DND-41 (cell line): ENCODE results near the gene PAPPA2.

Experiments
- ATAC-seq: fragments of 200-7000 bp; cut with Tn5 transposase; 3 replicates; pipeline ENCODE4 v1.9.1; 2021; ENCODE audit warnings: low read depth; ENCODE audit not compliant: insufficient read depth
- DNase-seq: peaks from one replicate; pipeline ENCODE4 v3.0.0-alpha.2; 2020
- H2AFZ ChIP-seq: 2 replicates; pipeline ENCODE4 v1.6.0; 2012; ENCODE audit warnings: low read depth, low read length
- H3K27ac ChIP-seq: 2 replicates; pipeline ENCODE4 v1.5.1; 2012; ENCODE audit warnings: low read length, inconsistent platforms
- H3K27me3 ChIP-seq: fragments of 200-600 bp; sonication (generic); 2 replicates; pipeline ENCODE4 v1.6.0; 2012; ENCODE audit warnings: low read length, mild to moderate bottlenecking, inconsistent platforms; ENCODE audit not compliant: insufficient read depth, poor library complexity
- H3K36me3 ChIP-seq: 2 replicates; pipeline ENCODE4 v1.5.1; 2012; ENCODE audit warnings: low read length, inconsistent platforms; ENCODE audit not compliant: insufficient read depth
- H3K4me1 ChIP-seq: 2 replicates; pipeline ENCODE4 v1.5.1; 2012; ENCODE audit warnings: mild to moderate bottlenecking, low read length; ENCODE audit not compliant: insufficient read depth
- H3K4me2 ChIP-seq: 2 replicates; pipeline ENCODE4 v1.6.0; 2012; ENCODE audit warnings: mild to moderate bottlenecking, moderate library complexity, low read length, inconsistent platforms; ENCODE audit not compliant: insufficient read depth
- H3K4me3 ChIP-seq, 2 experiments: fragments of 200-600 bp in 1 of 2; shearing (Covaris generic) in 1 of 2; 2 replicates each; pipeline ENCODE4 v1.5.1; 2012 to 2016; ENCODE audit warnings: inconsistent platforms in 2 of 2, low read length in 2 of 2, mild to moderate bottlenecking in 2 of 2, low read depth in 1 of 2, moderate library complexity in 1 of 2
- H3K79me2 ChIP-seq: 2 replicates; pipeline ENCODE4 v1.6.0; 2012; ENCODE audit warnings: low read length, inconsistent platforms; ENCODE audit not compliant: insufficient read depth
- H3K9ac ChIP-seq: 2 replicates; pipeline ENCODE4 v1.6.0; 2012; ENCODE audit warnings: low read depth, mild to moderate bottlenecking, inconsistent platforms, low read length, moderate library complexity
- H3K9me3 ChIP-seq: 2 replicates; pipeline ENCODE4 v1.5.1; 2012; ENCODE audit warnings: low read length, moderate library complexity, mild to moderate bottlenecking, inconsistent platforms; ENCODE audit not compliant: insufficient read depth, severe bottlenecking
- H4K20me1 ChIP-seq: 2 replicates; pipeline ENCODE4 v1.6.0; 2012; ENCODE audit warnings: low read length; ENCODE audit not compliant: insufficient read depth
- CTCF ChIP-seq: IDR thresholded peaks from 2 replicates; pipeline ENCODE4 v1.5.1; 2012; ENCODE audit warnings: borderline replicate concordance, low read length, moderate library complexity, mild to moderate bottlenecking; ENCODE audit not compliant: poor library complexity, severe bottlenecking; ENCODE audit errors: extremely low read depth
- EZH2 ChIP-seq: IDR thresholded peaks from 3 replicates; pipeline ENCODE4 v1.6.1; 2012; ENCODE audit warnings: borderline replicate concordance, low read depth, mild to moderate bottlenecking, moderate library complexity, low read length, inconsistent platforms; ENCODE audit not compliant: severe bottlenecking

Gene PAPPA2

GRCh38 chr1:176801514-176802020 is 338.6 kb downstream of the PAPPA2 start:
- Histone ChIP-seq H3K27ac (no peak overlapping the region), H3K79me2 (no peaks in the 10 kb centered on the region), H3K4me1 (no peaks in the 10 kb centered on the region), H3K27me3 (no peaks in the 10 kb centered on the region), H4K20me1 (no peaks in the 10 kb centered on the region), H3K4me2 (no peak overlapping the region), H3K9ac (no peak overlapping the region), H3K4me3 (no peak overlapping the region), H3K9me3 (no peaks in the 10 kb centered on the region), H2AFZ (no peak overlapping the region), H3K36me3 (no peaks in the 10 kb centered on the region)
- ATAC-seq (no peak), DNase-seq (no peak)
- TF ChIP-seq EZH2 (no peak), CTCF (no peak)

- Histone ChIP-seq H4K20me1 (no peaks in the 10 kb centered on the region), H3K79me2 (no peaks in the 10 kb centered on the region), H3K36me3 (no peaks in the 10 kb centered on the region), H3K4me2 (no peak overlapping the region), H3K27me3 (no peaks in the 10 kb centered on the region), H2AFZ (no peak overlapping the region), H3K4me3 (no peak overlapping the region), H3K4me1 (no peaks in the 10 kb centered on the region), H3K9me3 (no peaks in the 10 kb centered on the region), H3K9ac (no peak overlapping the region), H3K27ac (no peak overlapping the region)
- DNase-seq (no peak), ATAC-seq (no peak)
- no peak for TF ChIP-seq EZH2
- no peak for TF ChIP-seq CTCF
Measured at GRCh38 chr1:176802316-176802715, 339.3 kb downstream of the PAPPA2 start.

- Histone ChIP-seq H3K9me3 (no peaks in the 10 kb centered on the region), H3K9ac (no peak overlapping the region), H3K27ac (no peak overlapping the region), H3K4me1 (no peaks in the 10 kb centered on the region), H4K20me1 (no peaks in the 10 kb centered on the region), H2AFZ (no peak overlapping the region), H3K4me3 (no peak overlapping the region), H3K79me2 (no peaks in the 10 kb centered on the region), H3K36me3 (no peaks in the 10 kb centered on the region), H3K27me3 (no peaks in the 10 kb centered on the region), H3K4me2 (no peak overlapping the region)
- TF ChIP-seq EZH2 = no peak
- no peak for TF ChIP-seq CTCF
- ATAC-seq (no peak), DNase-seq (no peak)
Measured at GRCh38 chr1:176803042-176803441, 340.1 kb downstream of the PAPPA2 start.

- no peak overlapping the region for H3K27ac ChIP-seq
- no peaks in the 10 kb centered on the region for H4K20me1 ChIP-seq
- H3K27me3 ChIP-seq = no peaks in the 10 kb centered on the region
- H3K9me3 ChIP-seq = no peaks in the 10 kb centered on the region
- H2AFZ ChIP-seq = no peak overlapping the region
- ATAC-seq (no peak), DNase-seq (no peak)
- H3K79me2 ChIP-seq = no peaks in the 10 kb centered on the region
- no peak overlapping the region for H3K9ac ChIP-seq
- H3K36me3 ChIP-seq = no peaks in the 10 kb centered on the region
- H3K4me2 ChIP-seq = no peak overlapping the region
- no peak for TF ChIP-seq EZH2
- no peak for TF ChIP-seq CTCF
- H3K4me3 ChIP-seq = no peak overlapping the region
- no peaks in the 10 kb centered on the region for H3K4me1 ChIP-seq
Measured at GRCh38 chr1:176803596-176803995, 340.6 kb downstream of the PAPPA2 start.
